HepG2 (cell line): ENCODE data around the gene PLEKHH1. TPM values are rescaled to one million over a fixed set of nuclear protein-coding genes. Genes with fewer than 3 reads are reported as not detected.

Experiments
- ARID5B ChIP-seq: IDR thresholded peaks from 2 replicates; pipeline ENCODE4 v1.4.0; 2020; ENCODE audit warnings: mild to moderate bottlenecking, missing genetic modification reagents
- BCL6 ChIP-seq: IDR thresholded peaks from 2 replicates; pipeline ENCODE4 v1.6.1; 2016; ENCODE audit warnings: missing genetic modification reagents, missing compliant biosample characterization
- FIP1L1 ChIP-seq: fragments of 200-400 bp; formaldehyde crosslinking; IDR thresholded peaks from 2 replicates; pipeline ENCODE4 v1.6.1; 2018; ENCODE audit warnings: low read depth, mild to moderate bottlenecking, low read length, moderate library complexity, borderline replicate concordance; ENCODE audit not compliant: insufficient read depth
- HNRNPLL ChIP-seq: fragments of 200-400 bp; formaldehyde crosslinking; IDR thresholded peaks from 2 replicates; pipeline ENCODE4 v1.6.1; 2017; ENCODE audit warnings: mild to moderate bottlenecking, low read depth, low read length; ENCODE audit not compliant: poor library complexity, severe bottlenecking
- KDM3A ChIP-seq: IDR thresholded peaks from 2 replicates; pipeline ENCODE4 v1.6.1; 2018; ENCODE audit warnings: low read depth, missing compliant biosample characterization
- MAZ ChIP-seq, 2 experiments: sonication (generic) in 1 of 2; formaldehyde crosslinking in 1 of 2; IDR thresholded peaks; 2 replicates each; pipeline versions ENCODE4 v1.5.0 to v1.6.1; 2012 to 2020; ENCODE audit warnings: low read depth in 2 of 2, mild to moderate bottlenecking in 2 of 2, borderline replicate concordance in 1 of 2, improper control_type of control experiment in 1 of 2, low read length in 1 of 2, missing genetic modification reagents in 1 of 2, moderate library complexity in 1 of 2
- TEAD3 ChIP-seq: optimal IDR thresholded peaks from 2 replicates; pipeline ENCODE3; 2016; ENCODE audit warnings: borderline replicate concordance
- THAP9 ChIP-seq: sonication (generic); formaldehyde crosslinking; IDR thresholded peaks from 2 replicates; pipeline ENCODE4; 2020; ENCODE audit warnings: missing genetic modification reagents, mild to moderate bottlenecking, borderline replicate concordance
- ZBTB39 ChIP-seq: sonication (generic); formaldehyde crosslinking; IDR thresholded peaks from 2 replicates; pipeline ENCODE4 v1.5.0; 2020; ENCODE audit warnings: missing genetic modification reagents
- ZBTB4 ChIP-seq: sonication (generic); formaldehyde crosslinking; IDR thresholded peaks from 2 replicates; pipeline ENCODE4 v1.4.0; 2020; ENCODE audit warnings: missing genetic modification reagents, mild to moderate bottlenecking, borderline replicate concordance
- ZNF24 ChIP-seq: fragments of 450-650 bp; IDR thresholded peaks from 2 replicates; pipeline ENCODE4 v1.6.1; 2017; ENCODE audit warnings: antibody characterized with exemption, mild to moderate bottlenecking
- ZNF354B ChIP-seq: sonication (generic); formaldehyde crosslinking; IDR thresholded peaks from 2 replicates; pipeline ENCODE4 v1.8.0; 2022; ENCODE audit warnings: mild to moderate bottlenecking, missing genetic modification reagents
- ZNF652 ChIP-seq: IDR thresholded peaks from 2 replicates; pipeline ENCODE4 v1.6.1; 2016; ENCODE audit warnings: low read depth, borderline replicate concordance
- ZNF790 ChIP-seq: sonication (generic); formaldehyde crosslinking; IDR thresholded peaks from 2 replicates; pipeline ENCODE4 v1.8.0; 2022; ENCODE audit warnings: missing genetic modification reagents, mild to moderate bottlenecking, borderline replicate concordance
- ZSCAN9 ChIP-seq: IDR thresholded peaks from 2 replicates; pipeline ENCODE4 v1.6.1; 2016; ENCODE audit warnings: borderline replicate concordance
- polyA plus RNA-seq, 8 experiments: library from polyadenylated mRNA; depleted of rRNA in 3 of 8; stranded (reverse) in 7 of 8; unstranded in 1 of 8; fragments of >200 nt; fragmentation: Illumina TruSeq in 4 of 8; extraction: Trizol in 4 of 8; gene quantifications; 2 replicates each; pipeline versions ENCODE4 v1.2.1 to v1.2.3, GENCODE V29; 2011 to 2016; ENCODE audit warnings: low read depth in 4 of 8, missing spikeins in 1 of 8, mixed read lengths in 1 of 8; ENCODE audit not compliant: insufficient read depth in 1 of 8
- total RNA-seq, 5 experiments: library from RNA; depleted of rRNA; stranded (reverse); fragments of >200 nt; fragmentation: Illumina TruSeq; extraction: Trizol; gene quantifications; 2 replicates each; pipeline ENCODE4 v1.2.3, GENCODE V29; 2016; ENCODE audit warnings: low read depth in 1 of 5

Gene PLEKHH1
- total and polyA plus RNA-seq, 2 of the 13 experiments (the other 11 are each of a cell fraction or from before 2014, with no cell fraction given), result 8.6 to 15.8 TPM

- 0 out of 2 replicates have a peak, but pooled peaks have one; percentile 42 for TF ChIP-seq ZNF790
- TF ChIP-seq ZBTB39 (CRISPR knock-in tag), result peak; percentile 78
- no peak for TF ChIP-seq BCL6
- 0 out of 2 replicates have a peak, but pooled peaks have one; percentile 37 for TF ChIP-seq KDM3A
- no peak for TF ChIP-seq THAP9 (CRISPR knock-in tag)
- TF ChIP-seq ZNF652 (CRISPR knock-in tag), result no peak
- no peak for TF ChIP-seq TEAD3
- peak; percentile 75 for TF ChIP-seq MAZ (IDR thresholded peaks at IDR 0.05; ENCODE audit: borderline replicate concordance, low read depth, low read length)
- TF ChIP-seq MAZ (CRISPR knock-in tag; IDR thresholded peaks at IDR 0.05; ENCODE audit: low read depth), result peak; percentile 77
- TF ChIP-seq ZBTB4 (CRISPR knock-in tag), result peak; percentile 50
- TF ChIP-seq ARID5B, result no peak; the same call in 1 of the 2 replicates
- TF ChIP-seq ZNF24, result no peak
- TF ChIP-seq ZSCAN9 (CRISPR knock-in tag), result no peak
- no peak for TF ChIP-seq FIP1L1
- TF ChIP-seq ZNF354B (CRISPR knock-in tag), result peak; percentile 61; the same call in 1 of the 2 replicates
- peak; percentile 77 for TF ChIP-seq HNRNPLL
These were observed 66.8 kb downstream of the PLEKHH1 start, which contains the start of gene PIGH (continued) for GRCh38 chr14:67599698-67600561.
